ENCODE measurements around the gene SOAT1.

- TF ChIP-seq CTCF (conservative IDR thresholded peaks at IDR 0.05) = no peak
- no peak for TF ChIP-seq EZH2 (IDR thresholded peaks at IDR 0.05; ENCODE audit: low read depth)
Measured at GRCh38 chr1:179323436-179323835, 29.8 kb downstream of the SOAT1 start.
